Forelimb muscle (tissue), 1 donor: ENCODE results near the gene ZDHHC17. TPM values are rescaled to one million over a fixed set of nuclear protein-coding genes. Genes with fewer than 3 reads are reported as not detected.
"Not testable (repeated sequence)": the region's sequence is repeated elsewhere in the genome, so short reads cannot be mapped to it uniquely, and the experiment has no call there.

ENCODE experiments used
- DNase-seq: peaks from one replicate; pipeline ENCODE4 v3.0.0-alpha.2; 2013; ENCODE audit warnings: low read depth
- polyA plus RNA-seq: library from polyadenylated mRNA; unstranded; fragments of 120-200 nt; gene quantifications from one replicate; pipeline ENCODE4 v1.2.1, GENCODE V29; 2013; ENCODE audit not compliant: insufficient read length

The ZDHHC17 gene
- polyA plus RNA-seq, 1 donor: 44.0 TPM

- DNase-seq: no peak
These were observed 1.7 kb downstream of the ZDHHC17 start for GRCh38 chr12:76765598-76765997.

- DNase-seq: no peak
These were observed 2.2 kb downstream of the ZDHHC17 start for GRCh38 chr12:76766161-76766560.

- DNase-seq: no peak
These were observed 4.7 kb downstream of the ZDHHC17 start for GRCh38 chr12:76768576-76768975.

- no peak for DNase-seq
These were observed 13.9 kb downstream of the ZDHHC17 start for GRCh38 chr12:76777765-76778216.

- no peak for DNase-seq
These were observed 14.4 kb downstream of the ZDHHC17 start for GRCh38 chr12:76778364-76778763.

GRCh38 chr12:76779310-76779709, 15.4 kb downstream of the ZDHHC17 start:
- DNase-seq: not testable (repeated sequence)

GRCh38 chr12:76781321-76781720, 17.4 kb downstream of the ZDHHC17 start:
- DNase-seq: no peak

GRCh38 chr12:76782526-76782925, 18.6 kb downstream of the ZDHHC17 start:
- no peak for DNase-seq

GRCh38 chr12:76784600-76785051, 20.7 kb downstream of the ZDHHC17 start:
- DNase-seq: peak; percentile 92

- DNase-seq: no peak
These were observed 21.5 kb downstream of the ZDHHC17 start for GRCh38 chr12:76785407-76785806.

- no peak for DNase-seq
These were observed 23.1 kb downstream of the ZDHHC17 start for GRCh38 chr12:76786986-76787385.

- DNase-seq: no peak
These were observed 23.8 kb downstream of the ZDHHC17 start for GRCh38 chr12:76787689-76788088.

GRCh38 chr12:76789335-76790050, 25.6 kb downstream of the ZDHHC17 start:
- DNase-seq: no peak

GRCh38 chr12:76790564-76791552, 26.9 kb downstream of the ZDHHC17 start:
- no peak for DNase-seq

- no peak for DNase-seq
These were observed 28.9 kb downstream of the ZDHHC17 start for GRCh38 chr12:76792828-76793227.

GRCh38 chr12:76798864-76799263, 34.9 kb downstream of the ZDHHC17 start:
- no peak for DNase-seq

- no peak for DNase-seq
These were observed 35.4 kb downstream of the ZDHHC17 start for GRCh38 chr12:76799362-76799761.

- no peak for DNase-seq
These were observed 38.1 kb downstream of the ZDHHC17 start for GRCh38 chr12:76802060-76802459.

- DNase-seq: no peak
These were observed 40.6 kb downstream of the ZDHHC17 start for GRCh38 chr12:76804435-76804976.

GRCh38 chr12:76810671-76811419, 46.9 kb downstream of the ZDHHC17 start:
- no peak for DNase-seq

- no peak for DNase-seq
These were observed 48.1 kb downstream of the ZDHHC17 start for GRCh38 chr12:76811976-76812375.
